Thyroid gland (tissue), 4 donors: ENCODE results near the gene MAP3K10.

Experiments used
- POLR2A ChIP-seq, 2 donors: fragments of 450-650 bp; IDR thresholded peaks; one replicate each; pipeline ENCODE4 v1.6.1; 2017; ENCODE audit warnings: antibody characterized with exemption in 2 of 2, mild to moderate bottlenecking in 2 of 2, moderate library complexity in 1 of 2
- TF ChIP-seq, protein P1 (sequence below), 6 experiments: fragments of 200-600 bp in 3 of 6; fragments of 450-650 bp in 3 of 6; sonication (generic) in 3 of 6; IDR thresholded peaks; one replicate each; pipeline ENCODE4 v1.5.1; 2016 to 2019; ENCODE audit warnings: antibody characterized with exemption in 6 of 6, mild to moderate bottlenecking in 2 of 6, inconsistent platforms in 1 of 6, moderate library complexity in 1 of 6

DNA sequence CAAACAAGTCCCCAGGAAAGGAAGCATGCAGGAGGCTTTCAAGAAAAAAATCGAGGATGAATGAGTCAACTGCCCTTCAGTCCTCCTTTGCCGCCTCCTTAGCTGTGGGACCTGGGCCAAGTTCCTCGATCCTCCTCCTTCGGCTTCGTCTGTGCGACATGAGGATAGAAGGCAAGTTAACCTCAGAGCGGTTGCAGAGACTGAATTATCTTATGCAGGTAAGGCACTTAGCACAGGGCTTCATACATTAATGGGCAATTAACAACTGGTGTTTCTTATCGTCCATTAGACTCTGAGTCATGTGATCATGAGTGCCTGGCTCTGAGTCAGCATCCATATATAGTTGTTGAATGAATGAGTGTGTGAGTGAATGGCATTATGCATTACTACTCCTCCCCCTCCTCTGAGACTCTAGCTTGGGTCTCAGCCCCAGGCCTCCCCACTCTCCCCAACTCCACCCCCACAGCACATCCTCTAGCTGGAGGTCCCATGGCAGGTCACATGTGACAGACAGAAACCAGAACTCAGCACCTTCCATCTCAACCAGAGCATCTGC, 28.6 kb downstream of the MAP3K10 start:
- TF ChIP-seq POLR2A (IDR thresholded peaks at IDR 0.05), result no peak
- TF ChIP-seq, protein P1, sequence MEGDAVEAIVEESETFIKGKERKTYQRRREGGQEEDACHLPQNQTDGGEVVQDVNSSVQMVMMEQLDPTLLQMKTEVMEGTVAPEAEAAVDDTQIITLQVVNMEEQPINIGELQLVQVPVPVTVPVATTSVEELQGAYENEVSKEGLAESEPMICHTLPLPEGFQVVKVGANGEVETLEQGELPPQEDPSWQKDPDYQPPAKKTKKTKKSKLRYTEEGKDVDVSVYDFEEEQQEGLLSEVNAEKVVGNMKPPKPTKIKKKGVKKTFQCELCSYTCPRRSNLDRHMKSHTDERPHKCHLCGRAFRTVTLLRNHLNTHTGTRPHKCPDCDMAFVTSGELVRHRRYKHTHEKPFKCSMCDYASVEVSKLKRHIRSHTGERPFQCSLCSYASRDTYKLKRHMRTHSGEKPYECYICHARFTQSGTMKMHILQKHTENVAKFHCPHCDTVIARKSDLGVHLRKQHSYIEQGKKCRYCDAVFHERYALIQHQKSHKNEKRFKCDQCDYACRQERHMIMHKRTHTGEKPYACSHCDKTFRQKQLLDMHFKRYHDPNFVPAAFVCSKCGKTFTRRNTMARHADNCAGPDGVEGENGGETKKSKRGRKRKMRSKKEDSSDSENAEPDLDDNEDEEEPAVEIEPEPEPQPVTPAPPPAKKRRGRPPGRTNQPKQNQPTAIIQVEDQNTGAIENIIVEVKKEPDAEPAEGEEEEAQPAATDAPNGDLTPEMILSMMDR (IDR thresholded peaks at IDR 0.05), result no peak
